H1 (cell line): Measurements from ENCODE around the gene PXDC1. TPM values are rescaled to one million over a fixed set of nuclear protein-coding genes. Genes with fewer than 3 reads are reported as not detected.
A peak's percentile ranks its signal among the peaks of the same experiment; 100 is the strongest.

Source experiments
- CTCF ChIA-PET: fragments of 300-600 bp; sonication (Branson Sonifier 250); formaldehyde crosslinking; loops from one replicate; lab custom pipeline; 2021; ENCODE audit not compliant: partially characterized antibody; lab: Charles Lee
- POLR2A ChIA-PET: fragments of 300-600 bp; sonication (Branson Sonifier 250); formaldehyde crosslinking; loops from one replicate; lab custom pipeline; 2021; ENCODE audit warnings: inconsistent platforms; ENCODE audit not compliant: partially characterized antibody; lab: Charles Lee
- DNase-seq, 2 experiments: peaks; one replicate each; pipeline versions ENCODE4 v3.0.0 to v3.0.0-alpha.2; 2010 to 2022; ENCODE audit warnings: low spot score in 2 of 2, low read depth in 1 of 2, mixed read lengths in 1 of 2
- FAIRE-seq: peaks from 2 replicates; lab custom pipeline; 2011; peaks lifted over from hg19 to GRCh38; lab: Jason Lieb, UNC
- H2AFZ ChIP-seq: 2 replicates; pipeline ENCODE4 v1.8.1; 2012; ENCODE audit warnings: low read length, inconsistent platforms
- H2AK5ac ChIP-seq: 2 replicates; pipeline ENCODE4 v1.6.1; 2013; ENCODE audit warnings: low read depth, low read length
- H2BK120ac ChIP-seq: replicated peaks from 2 replicates; pipeline ENCODE3; 2013; ENCODE audit warnings: low read depth, low read length, inconsistent platforms
- H2BK12ac ChIP-seq: 2 replicates; pipeline ENCODE4 v1.6.1; 2013; ENCODE audit warnings: low read depth, low read length
- H2BK15ac ChIP-seq: 2 replicates; pipeline ENCODE4 v1.6.1; 2013; ENCODE audit warnings: low read length
- H2BK20ac ChIP-seq: 2 replicates; pipeline ENCODE4 v1.6.1; 2013; ENCODE audit warnings: low read length
- H2BK5ac ChIP-seq: 2 replicates; pipeline ENCODE4 v1.6.1; 2013; ENCODE audit warnings: low read depth, low read length
- H3K14ac ChIP-seq: 2 replicates; pipeline ENCODE4 v1.6.1; 2013; ENCODE audit warnings: inconsistent platforms; ENCODE audit not compliant: insufficient read length
- H3K18ac ChIP-seq: 2 replicates; pipeline ENCODE4 v1.6.1; 2013; ENCODE audit warnings: low read length; ENCODE audit errors: extremely low read depth
- H3K23ac ChIP-seq: 2 replicates; pipeline ENCODE4 v1.6.1; 2013; ENCODE audit warnings: inconsistent platforms; ENCODE audit not compliant: insufficient read length
- H3K23me2 ChIP-seq: 2 replicates; pipeline ENCODE4 v1.6.1; 2013; ENCODE audit warnings: low read depth, low read length
- H3K27ac ChIP-seq: 2 replicates; pipeline ENCODE4 v1.6.1; 2011; ENCODE audit warnings: low read depth, low read length, inconsistent platforms
- H3K27me3 ChIP-seq, 4 experiments: replicated peaks in 1 of 4; 1 replicate in 1 of 4; 2 replicates in 3 of 4; pipeline versions ENCODE4 v1.6.1 to v1.8.1; 2011 to 2013; ENCODE audit warnings: low read length in 3 of 4, mild to moderate bottlenecking in 3 of 4, inconsistent platforms in 2 of 4, mixed read lengths in 2 of 4, moderate library complexity in 1 of 4; ENCODE audit not compliant: control insufficient read depth in 3 of 4, insufficient read depth in 3 of 4; ENCODE audit errors: extremely low read depth in 1 of 4
- H3K36me3 ChIP-seq, 4 experiments: 2 replicates each; pipeline versions ENCODE4 v1.6.1 to v1.8.1; 2011 to 2013; ENCODE audit warnings: mild to moderate bottlenecking in 4 of 4, low read length in 3 of 4, moderate library complexity in 2 of 4, control low read depth in 1 of 4, inconsistent platforms in 1 of 4; ENCODE audit not compliant: insufficient read depth in 4 of 4, control insufficient read depth in 2 of 4
- H3K4ac ChIP-seq: replicated peaks from 2 replicates; pipeline ENCODE3; 2013; ENCODE audit warnings: low read length, low read depth, mixed read lengths, inconsistent platforms; ENCODE audit not compliant: insufficient read length
- H3K4me1 ChIP-seq, 4 experiments: replicated peaks in 1 of 4; 1 replicate in 1 of 4; 2 replicates in 3 of 4; pipeline versions ENCODE4 v1.6.1 to v1.8.1; 2011 to 2013; ENCODE audit warnings: low read length in 3 of 4, inconsistent platforms in 2 of 4, mixed read lengths in 1 of 4; ENCODE audit not compliant: insufficient read depth in 4 of 4, control insufficient read depth in 3 of 4
- H3K4me2 ChIP-seq, 2 experiments: 2 replicates each; pipeline versions ENCODE4 v1.6.1 to v1.8.1; 2011 to 2013; ENCODE audit warnings: low read depth in 2 of 2, low read length in 2 of 2, control low read depth in 1 of 2, inconsistent platforms in 1 of 2, mild to moderate bottlenecking in 1 of 2; ENCODE audit not compliant: insufficient read depth in 1 of 2
- H3K4me3 ChIP-seq, 4 experiments: fragments of 200-600, 300-600 bp in 1 of 4; sonication (generic), shearing (Covaris generic), sonication (Bioruptor Twin) in 1 of 4; 2 replicates each; pipeline versions ENCODE4 v1.5.1 to v1.8.1; 2011 to 2016; ENCODE audit warnings: low read length in 4 of 4, low read depth in 3 of 4, control low read depth in 2 of 4, inconsistent platforms in 2 of 4, mild to moderate bottlenecking in 2 of 4, mixed read lengths in 1 of 4, moderate library complexity in 1 of 4; ENCODE audit not compliant: insufficient read depth in 2 of 4; ENCODE audit errors: extremely low read depth in 1 of 4
- H3K56ac ChIP-seq: replicated peaks from 2 replicates; pipeline ENCODE3; 2013; ENCODE audit warnings: low read depth, mild to moderate bottlenecking, mixed read lengths, low read length, inconsistent platforms; ENCODE audit not compliant: insufficient read length
- H3K79me1 ChIP-seq: 2 replicates; pipeline ENCODE4 v1.6.1; 2013; ENCODE audit warnings: low read depth, low read length, control low read depth
- H3K79me2 ChIP-seq, 2 experiments: 2 replicates each; pipeline versions ENCODE4 v1.6.1 to v1.8.1; 2012 to 2013; ENCODE audit warnings: low read length in 2 of 2, mild to moderate bottlenecking in 2 of 2, inconsistent platforms in 1 of 2; ENCODE audit not compliant: insufficient read depth in 2 of 2, control insufficient read depth in 1 of 2
- H3K9ac ChIP-seq, 4 experiments: replicated peaks in 1 of 4; 1 replicate in 1 of 4; 2 replicates in 3 of 4; pipeline versions ENCODE4 v1.6.1 to v1.8.1; 2011 to 2013; ENCODE audit warnings: low read depth in 3 of 4, low read length in 3 of 4, control low read depth in 2 of 4, mild to moderate bottlenecking in 2 of 4, moderate library complexity in 2 of 4, inconsistent platforms in 1 of 4; ENCODE audit errors: extremely low read depth in 1 of 4
- H3K9me3 ChIP-seq, 2 experiments: 2 replicates each; pipeline versions ENCODE4 v1.6.1 to v1.8.1; 2012 to 2013; ENCODE audit warnings: mild to moderate bottlenecking in 2 of 2, moderate library complexity in 2 of 2, control low read depth in 1 of 2, inconsistent platforms in 1 of 2, low read depth in 1 of 2, low read length in 1 of 2, mixed read lengths in 1 of 2; ENCODE audit not compliant: insufficient read depth in 2 of 2
- H4K20me1 ChIP-seq, 2 experiments: replicated peaks in 1 of 2; 2 replicates each; pipeline versions ENCODE3 to v1.8.1; 2011 to 2013; ENCODE audit warnings: inconsistent platforms in 2 of 2, low read length in 2 of 2, mild to moderate bottlenecking in 1 of 2; ENCODE audit not compliant: insufficient read depth in 2 of 2, control insufficient read depth in 1 of 2
- H4K5ac ChIP-seq: 2 replicates; pipeline ENCODE4 v1.6.1; 2013; ENCODE audit warnings: low read length, low read depth, mixed read lengths, inconsistent platforms; ENCODE audit not compliant: insufficient read length
- H4K8ac ChIP-seq: 2 replicates; pipeline ENCODE4 v1.8.0; 2013; ENCODE audit warnings: mild to moderate bottlenecking, moderate library complexity, low read length, inconsistent platforms; ENCODE audit not compliant: insufficient read depth; ENCODE audit errors: extremely low read depth
- H4K91ac ChIP-seq: replicated peaks from 2 replicates; pipeline ENCODE3; 2013; ENCODE audit warnings: low read length, mixed read lengths, inconsistent platforms; ENCODE audit not compliant: insufficient read length
- BACH1 ChIP-seq: IDR thresholded peaks from 2 replicates; pipeline ENCODE4 v1.6.1; 2012; ENCODE audit warnings: low read length, improper control_type of control experiment
- EP300 ChIP-seq, 2 experiments: IDR thresholded peaks; 1 replicate in 1 of 2; 2 replicates in 1 of 2; pipeline ENCODE4 v1.6.1; 2011 to 2012; ENCODE audit warnings: low read depth in 2 of 2, low read length in 2 of 2, mild to moderate bottlenecking in 2 of 2, borderline replicate concordance in 1 of 2, inconsistent platforms in 1 of 2, moderate library complexity in 1 of 2
- FOSL1 ChIP-seq: IDR thresholded peaks from 2 replicates; pipeline ENCODE4 v1.6.1; 2011; ENCODE audit warnings: mild to moderate bottlenecking, low read depth, low read length, moderate library complexity; ENCODE audit not compliant: insufficient read depth
- JUN ChIP-seq: IDR thresholded peaks from 2 replicates; pipeline ENCODE4 v1.6.1; 2011; ENCODE audit warnings: low read depth, mild to moderate bottlenecking, improper control_type of control experiment, low read length
- MAFK ChIP-seq: IDR thresholded peaks from 2 replicates; pipeline ENCODE4 v1.6.1; 2012; ENCODE audit warnings: low read depth, mild to moderate bottlenecking, improper control_type of control experiment, low read length
- POU5F1 ChIP-seq: IDR thresholded peaks from 2 replicates; pipeline ENCODE4 v1.6.1; 2011; ENCODE audit warnings: low read depth, mild to moderate bottlenecking, low read length, moderate library complexity
- RFX5 ChIP-seq: IDR thresholded peaks from 2 replicates; pipeline ENCODE4 v1.6.1; 2011; ENCODE audit warnings: low read depth, low read length, improper control_type of control experiment, borderline replicate concordance
- SIX5 ChIP-seq: IDR thresholded peaks from 2 replicates; pipeline ENCODE4 v1.6.1; 2011; ENCODE audit warnings: mild to moderate bottlenecking, low read depth, low read length
- SP2 ChIP-seq: IDR thresholded peaks from 2 replicates; pipeline ENCODE4 v1.6.1; 2012; ENCODE audit warnings: mild to moderate bottlenecking, low read length, inconsistent platforms
- TCF12 ChIP-seq: IDR thresholded peaks from 2 replicates; pipeline ENCODE4 v1.6.1; 2011; ENCODE audit warnings: low read depth, mild to moderate bottlenecking, low read length
- TEAD4 ChIP-seq: IDR thresholded peaks from 2 replicates; pipeline ENCODE4 v1.6.1; 2012; ENCODE audit warnings: low read depth, low read length, inconsistent platforms, mixed read lengths
- WGBS, 2 experiments: shearing (Covaris generic) in 1 of 2; methylation state at CpG; one replicate each; pipeline versions ENCODE4 v1.1.6 to v1.1.7; 2013 to 2015; ENCODE audit warnings: low lambda C conversion rate in 2 of 2, mixed read lengths in 2 of 2, inconsistent platforms in 1 of 2, low coverage in 1 of 2, missing lambda C conversion rate in 1 of 2; ENCODE audit not compliant: insufficient replicate concordance in 2 of 2, insufficient coverage in 1 of 2, insufficient read length in 1 of 2; ENCODE audit errors: extremely low coverage in 1 of 2, missing lambda C conversion rate in 1 of 2; 5-methylcytosine and 5-hydroxymethylcytosine counted together
- polyA plus RNA-seq, 7 experiments: library from polyadenylated mRNA; depleted of rRNA in 3 of 7; stranded (reverse) in 5 of 7; unstranded in 2 of 7; fragments of >200 nt in 5 of 7; fragments of 200-250 nt in 2 of 7; gene quantifications; 1 replicate in 5 of 7; 2 replicates in 1 of 7; 4 replicates in 1 of 7; pipeline versions ENCODE4 v1.2.1 to v1.2.3, GENCODE V29; 2011 to 2013; ENCODE audit warnings: missing spikeins in 2 of 7, mixed read lengths in 2 of 7
- total RNA-seq: library from RNA; stranded (reverse); fragmentation: NEBNext Ultra II Directional; extraction: Animal tissue kit (Norgen Biotek cat#: 25700); gene quantifications from 2 replicates; pipeline ENCODE4 v1.2.1, GENCODE V29; 2021
- TF ChIP-seq, protein P1 (sequence below): IDR thresholded peaks from 2 replicates; pipeline ENCODE4 v1.6.1; 2012; ENCODE audit warnings: inconsistent platforms

Gene PXDC1
- total and polyA plus RNA-seq, 2 of the 8 experiments (the other 6 are each of a cell fraction or from before 2014, with no cell fraction given), result 1.7 to 2.0 TPM

DNA sequence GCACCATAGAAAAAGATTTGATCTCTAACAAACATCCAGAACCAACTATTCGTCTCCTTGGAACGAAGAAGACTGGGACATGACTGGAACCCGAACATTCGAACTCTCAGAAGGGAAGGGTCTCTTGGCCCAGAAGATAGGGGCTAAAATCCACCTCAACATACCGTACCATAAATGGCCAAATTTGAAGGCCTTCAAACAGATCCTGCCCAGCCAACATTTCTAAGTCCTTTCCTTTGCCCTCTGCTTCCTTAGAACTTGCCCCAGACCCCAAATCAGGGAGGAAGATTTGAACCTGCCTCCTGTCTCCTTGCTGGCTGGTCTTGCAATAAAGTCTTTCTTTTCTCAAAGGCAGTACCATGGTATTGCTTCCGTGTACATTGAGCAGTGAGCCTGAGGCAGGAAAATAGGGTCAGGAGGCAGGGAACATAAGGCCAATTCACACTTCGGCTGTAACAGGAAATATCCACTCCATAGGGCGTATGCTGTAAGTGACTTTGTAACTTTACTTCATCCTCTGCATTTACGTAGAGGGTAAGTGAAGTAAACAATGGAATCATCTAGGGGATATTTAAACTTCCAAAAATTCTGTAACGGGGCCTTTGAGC lies 1.8 kb upstream of the PXDC1 start:
- H3K79me1 ChIP-seq, result no peaks in the 10 kb centered on the region
- DNase-seq, result no peak
- no peak overlapping the region for H3K23ac ChIP-seq
- H3K27ac ChIP-seq, result no peak overlapping the region
- peaks cover 12 to 53% (median 42%) of the 10 kb centered on the region in 4 experiments for H3K27me3 ChIP-seq
- no peak overlapping the region for H2BK15ac ChIP-seq
- H3K79me2 ChIP-seq, result no peaks in the 10 kb centered on the region
- no peak overlapping the region for H3K4me3 ChIP-seq
- no peak overlapping the region for H2AFZ ChIP-seq
- WGBS, 2 experiments, result 93% methylated on average over 10 of the region's 10 CpGs; no CpG with 5 or more reads in 1 of the 2 experiments
- H3K9ac ChIP-seq, result no peak overlapping the region; a peak in 1 of 7 replicates
- no peak overlapping the region for H3K56ac ChIP-seq
- H2BK5ac ChIP-seq, result no peak overlapping the region
- no peak overlapping the region for H4K91ac ChIP-seq
- no peak overlapping the region; a peak in 1 of 4 replicates for H3K4me2 ChIP-seq
- H2BK12ac ChIP-seq, result no peak overlapping the region
- H3K18ac ChIP-seq, result no peak overlapping the region
- H3K14ac ChIP-seq, result no peak overlapping the region
- no peak overlapping the region for H4K8ac ChIP-seq
- ChIA-PET POLR2A (no interaction called here), CTCF (interaction anchor here (0.6 to 2.7 kb wide), 6 partner anchors 96 to 476 kb away, joined by 3 to 16 read pairs (median 4); partner anchors contain the start of gene FAM50B)
- no peaks in the 10 kb centered on the region for H3K36me3 ChIP-seq
- H2AK5ac ChIP-seq, result 0 out of 2 replicates have a peak overlapping the region, but pooled peaks have one; percentile 17
- no peak overlapping the region for H4K5ac ChIP-seq
- H3K4me1 ChIP-seq, result peaks cover 3 to 30% (median 11%) of the 10 kb centered on the region in 4 experiments
- H2BK120ac ChIP-seq, result no peak overlapping the region
- no peaks in the 10 kb centered on the region for H3K9me3 ChIP-seq
- FAIRE-seq, result no peak
- no peak overlapping the region; the same call in 1 of the 2 replicates for H2BK20ac ChIP-seq
- H4K20me1 ChIP-seq, result peaks cover 0 to 2% of the 10 kb centered on the region in 2 experiments
- no peak overlapping the region for H3K4ac ChIP-seq
- peaks cover 19% of the 10 kb centered on the region for H3K23me2 ChIP-seq
- TF ChIP-seq POU5F1 (no peak), EP300 (IDR thresholded peaks at IDR 0.05; ENCODE audit: borderline replicate concordance in 1 of 2, low read depth in 2 of 2, low read length in 2 of 2) (no peak), MAFK (no peak), BACH1 (no peak), JUN (no peak), FOSL1 (no peak), RFX5 (no peak), TEAD4 (no peak), TCF12 (no peak), SP2 (no peak), SIX5 (no peak)
- TF ChIP-seq, protein P1, sequence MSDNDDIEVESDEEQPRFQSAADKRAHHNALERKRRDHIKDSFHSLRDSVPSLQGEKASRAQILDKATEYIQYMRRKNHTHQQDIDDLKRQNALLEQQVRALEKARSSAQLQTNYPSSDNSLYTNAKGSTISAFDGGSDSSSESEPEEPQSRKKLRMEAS, result no peak
